Body of pancreas (tissue), 4 donors: ENCODE measurements around the gene NSF.

Experiments used
- CTCF ChIP-seq, 7 experiments: fragments of 450-650 bp in 4 of 7; fragments of 200-600 bp in 3 of 7; sonication (generic) in 3 of 7; IDR thresholded peaks; one replicate each; pipeline ENCODE4 v1.5.1; 2016 to 2019; ENCODE audit warnings: antibody characterized with exemption in 7 of 7
- POLR2A ChIP-seq, 3 donors: fragments of 450-650 bp; IDR thresholded peaks; one replicate each; pipeline ENCODE4 v1.6.1; 2016; ENCODE audit warnings: antibody characterized with exemption in 3 of 3, mild to moderate bottlenecking in 2 of 3

- TF ChIP-seq CTCF (IDR thresholded peaks at IDR 0.05) = no peak
- no peak for TF ChIP-seq POLR2A (IDR thresholded peaks at IDR 0.05)
Measured at GRCh38 chr17:46763416-46763815, 172.9 kb downstream of the NSF start.
